HG03575 (cell line): Measurements from ENCODE around the gene DMRTA1.
"Not testable (repeated sequence)": the region's sequence is repeated elsewhere in the genome, so short reads cannot be mapped to it uniquely, and the experiment has no call there.

Experiments used
- ATAC-seq: cut with Tn5 transposase; IDR thresholded peaks from one replicate; pipeline ENCODE4 v1.9.1; 2021; ENCODE audit not compliant: unreplicated experiment, insufficient number of reproducible peaks, low FRiP score; ENCODE audit errors: extremely low read depth

The DMRTA1 gene

DNA sequence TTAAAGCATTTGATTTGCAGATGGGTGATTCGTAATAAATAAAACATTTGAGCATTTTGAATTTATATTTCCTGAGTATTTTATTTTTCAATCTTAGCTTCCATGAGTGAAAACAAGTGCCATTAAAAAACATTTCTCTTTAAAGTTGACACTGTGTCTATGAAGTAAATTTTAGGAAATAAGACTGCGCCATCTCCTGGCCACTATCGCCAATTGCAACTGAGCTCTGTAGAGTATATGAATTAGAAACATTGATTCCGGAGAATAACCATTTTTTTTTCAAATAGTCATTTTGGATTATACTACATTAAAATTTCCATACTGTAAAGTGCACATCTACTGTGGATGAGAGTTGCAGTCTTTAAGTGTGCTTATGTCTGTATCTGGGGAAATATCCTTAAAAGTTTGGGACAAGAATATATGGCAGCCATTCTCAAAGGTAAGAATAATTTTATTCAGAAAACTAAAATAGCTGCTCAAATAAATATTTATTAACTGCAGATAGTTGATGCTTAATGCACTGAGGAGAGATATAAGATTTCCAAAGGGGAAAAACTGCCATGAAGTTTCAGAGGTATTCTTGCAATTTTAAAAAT is 5.9 kb downstream of the DMRTA1 start:
- ATAC-seq: peak; percentile 56

DNA sequence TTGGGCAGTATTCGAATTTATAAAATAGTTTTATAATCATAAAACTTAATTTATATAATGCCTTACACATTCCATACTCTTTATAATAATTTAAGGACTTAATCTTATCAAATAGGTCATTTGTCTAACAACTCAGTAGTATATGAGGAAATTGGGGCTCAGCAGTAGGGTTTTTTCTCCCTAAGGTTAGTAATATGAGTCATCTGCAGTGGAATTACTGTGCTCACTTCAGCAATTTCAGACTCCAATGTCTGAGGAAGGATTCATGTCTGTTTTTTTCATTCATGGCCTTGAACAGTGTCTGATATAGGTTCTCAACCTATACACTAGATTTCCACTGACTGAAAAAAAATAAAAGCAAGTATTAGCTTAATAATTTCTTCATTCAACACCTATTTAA is 7.4 kb downstream of the DMRTA1 start:
- ATAC-seq: no peak

DNA sequence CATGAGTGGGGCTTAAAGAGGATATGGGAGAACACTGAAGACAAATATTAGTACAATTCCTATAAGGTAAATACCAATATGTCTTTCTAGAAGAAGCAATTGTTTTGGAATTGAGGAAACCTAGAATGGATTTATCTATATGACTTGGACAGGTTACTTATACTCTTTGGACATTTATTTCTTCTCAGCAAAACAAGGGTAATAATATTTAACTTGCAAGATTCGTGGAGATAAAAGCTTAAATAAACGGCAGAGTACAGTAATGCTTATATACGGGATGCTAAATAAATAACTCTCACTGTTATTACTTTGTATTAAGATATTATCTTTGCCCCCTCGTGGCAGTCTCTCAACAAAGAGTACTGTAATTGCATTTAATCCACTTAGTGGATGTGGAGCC is 8.6 kb downstream of the DMRTA1 start:
- ATAC-seq: no peak

DNA sequence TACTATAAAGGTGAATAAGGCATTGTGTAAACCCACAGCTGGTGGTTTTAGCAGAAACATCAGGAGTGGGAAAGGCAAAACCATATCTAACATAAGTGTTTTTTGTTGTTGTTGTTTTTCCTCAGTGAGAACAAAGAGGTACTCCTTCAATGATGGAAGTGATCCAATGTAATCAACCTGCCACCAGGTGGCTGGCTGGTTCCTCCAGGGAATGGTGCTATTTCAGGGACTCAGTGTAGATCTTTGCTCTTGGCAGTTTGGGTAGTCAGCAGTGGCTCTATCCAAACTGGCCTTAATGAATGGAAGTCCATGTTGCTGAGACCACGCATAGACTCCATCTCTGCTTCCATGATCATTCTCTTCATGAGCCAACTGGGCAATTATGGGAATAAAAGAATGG is 10.8 kb downstream of the DMRTA1 start:
- no peak for ATAC-seq

DNA sequence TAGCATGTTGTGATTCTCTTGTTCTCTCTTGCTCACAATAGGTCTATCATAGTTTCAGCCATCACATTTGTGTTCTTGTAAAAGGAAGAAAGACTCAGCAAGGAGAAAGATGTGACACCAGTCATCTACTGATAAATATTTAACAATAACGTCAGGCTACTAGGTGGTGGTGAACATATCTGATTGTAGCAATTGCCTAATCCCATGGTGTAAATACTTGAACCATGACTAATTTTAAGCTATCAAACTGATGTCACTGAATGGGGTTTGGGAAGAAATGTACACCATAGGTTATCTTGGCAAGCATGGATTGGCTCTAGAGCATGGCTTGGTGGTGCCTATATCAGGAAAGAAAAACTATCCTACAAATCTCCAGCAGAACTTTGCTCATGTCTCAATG is 16.6 kb downstream of the DMRTA1 start:
- no peak for ATAC-seq

DNA sequence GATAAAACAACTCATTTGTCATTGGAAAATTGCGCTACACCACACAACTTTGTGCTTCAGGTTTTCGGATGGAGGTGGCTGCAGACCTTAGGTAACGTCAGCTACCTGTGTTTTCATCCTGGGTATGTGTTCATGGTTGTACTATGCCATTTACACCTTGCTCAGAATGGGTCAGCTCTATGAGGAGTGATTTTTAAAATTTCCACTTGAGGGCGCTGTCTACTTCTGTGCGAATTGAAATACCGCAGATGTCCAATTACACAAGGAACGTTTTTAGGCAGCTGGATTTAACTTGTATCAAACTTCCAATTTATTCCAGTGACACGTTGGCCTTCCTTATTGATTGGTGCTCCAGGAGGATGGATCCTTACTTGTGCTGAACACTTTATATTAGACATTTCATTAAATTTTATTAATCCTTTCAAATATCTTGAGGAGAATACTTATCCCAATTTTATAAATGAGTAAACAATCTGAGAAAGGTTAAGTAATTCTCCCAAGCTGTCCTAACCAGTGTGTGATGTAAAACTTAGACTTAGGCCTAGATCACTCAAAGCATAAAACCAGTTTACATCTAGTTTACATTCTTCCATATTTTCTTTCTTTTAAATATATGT is 23.4 kb downstream of the DMRTA1 start:
- peak; percentile 71 for ATAC-seq

DNA sequence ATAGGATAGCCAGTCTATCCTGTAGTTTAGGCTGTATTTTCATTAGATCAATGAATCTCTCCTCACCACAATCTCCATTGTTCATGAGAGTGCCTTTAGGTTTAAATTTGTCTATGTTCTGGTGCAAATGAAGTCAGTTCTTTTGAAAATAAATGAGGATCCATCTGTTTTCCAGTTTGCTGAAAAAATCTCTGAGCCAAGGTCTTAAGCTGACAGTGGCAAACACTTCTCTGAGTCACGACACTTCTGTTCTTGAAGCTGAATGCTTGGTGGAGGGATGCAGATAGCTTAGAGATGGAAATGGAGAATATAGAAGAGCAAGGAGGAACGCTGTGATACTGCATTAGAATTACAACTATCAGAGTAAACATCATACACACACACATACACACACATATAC is 34.9 kb downstream of the DMRTA1 start:
- ATAC-seq: no peak

DNA sequence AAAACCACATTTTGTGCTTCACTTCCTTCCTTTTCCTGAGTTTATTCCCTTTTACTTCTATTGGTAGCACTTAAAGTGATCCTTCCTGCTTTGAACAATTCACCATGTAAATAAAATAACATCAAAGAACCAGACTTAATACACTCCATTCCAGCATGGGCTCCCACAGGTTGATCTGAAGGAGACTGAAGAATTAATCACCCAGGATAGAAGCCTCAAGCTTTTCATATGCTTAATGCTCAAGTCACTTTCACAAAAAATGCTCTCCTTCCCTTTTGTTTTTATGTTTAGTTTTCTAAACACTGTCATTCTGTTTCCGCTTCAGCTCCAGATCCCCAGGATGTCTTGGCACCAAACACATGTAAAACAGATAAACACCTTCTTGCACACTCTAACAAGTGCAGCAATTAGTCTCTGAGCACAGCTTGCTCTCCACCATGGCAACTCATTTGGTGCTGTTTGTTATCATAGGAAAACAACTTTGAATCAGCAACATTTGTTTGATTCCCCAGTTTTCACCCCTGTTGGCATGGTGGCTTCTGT is 37.0 kb downstream of the DMRTA1 start:
- ATAC-seq: no peak

DNA sequence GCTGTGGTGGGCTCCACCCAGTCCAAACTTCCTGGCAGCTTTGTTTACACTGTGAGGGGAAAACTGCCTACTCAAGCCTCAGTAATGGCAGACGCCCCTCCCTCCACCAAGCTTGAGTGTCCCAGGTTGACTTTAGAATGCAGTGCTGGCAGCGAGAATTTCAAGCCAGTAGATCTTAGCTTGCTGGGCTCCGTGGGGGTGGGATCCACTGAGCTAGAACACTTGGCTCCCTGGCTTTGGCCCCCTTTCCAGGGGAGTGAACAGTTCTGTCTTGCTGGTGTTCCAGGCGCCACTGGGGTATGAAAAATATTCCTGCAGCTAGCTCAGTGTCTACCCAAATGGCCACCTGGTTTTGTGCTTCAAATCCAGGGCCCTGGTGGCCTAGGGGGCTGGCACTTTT is 49.6 kb downstream of the DMRTA1 start:
- not testable (repeated sequence) for ATAC-seq
